ENCODE measurements around the gene PALMD. TPM values are rescaled to one million over a fixed set of nuclear protein-coding genes. Genes with fewer than 3 reads are reported as not detected.

The PALMD gene
- total and polyA plus RNA-seq, 2 of the 8 experiments (the other 6 are each of a cell fraction or from before 2014, with no cell fraction given) = not detected

DNA sequence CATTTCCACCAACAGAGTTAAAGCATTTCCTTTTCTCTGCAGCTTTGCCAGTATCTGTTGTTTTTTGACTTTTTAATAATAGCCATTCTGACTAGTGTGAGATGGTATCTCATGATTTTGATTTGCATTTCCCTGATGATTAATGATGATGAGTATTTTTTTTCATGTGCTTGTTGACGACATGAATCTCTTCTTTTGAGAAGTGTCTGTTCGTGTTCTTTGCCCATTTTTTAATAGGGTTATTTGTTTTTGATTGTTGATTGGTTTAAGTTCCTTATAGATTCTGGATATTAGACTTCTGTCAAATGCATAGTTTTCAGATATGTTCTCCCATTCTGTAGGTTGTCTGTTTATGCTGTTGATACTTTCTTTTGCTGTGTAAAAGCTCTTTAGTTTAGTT is 37.9 kb upstream of the PALMD start (continued):
- TF ChIP-seq CHD7 (IDR thresholded peaks at IDR 0.05; ENCODE audit: insufficient replicate concordance, low read length) = no peak
- TF ChIP-seq ATF2 (IDR thresholded peaks at IDR 0.05; ENCODE audit: low read length) = no peak
- TF ChIP-seq, protein P1, sequence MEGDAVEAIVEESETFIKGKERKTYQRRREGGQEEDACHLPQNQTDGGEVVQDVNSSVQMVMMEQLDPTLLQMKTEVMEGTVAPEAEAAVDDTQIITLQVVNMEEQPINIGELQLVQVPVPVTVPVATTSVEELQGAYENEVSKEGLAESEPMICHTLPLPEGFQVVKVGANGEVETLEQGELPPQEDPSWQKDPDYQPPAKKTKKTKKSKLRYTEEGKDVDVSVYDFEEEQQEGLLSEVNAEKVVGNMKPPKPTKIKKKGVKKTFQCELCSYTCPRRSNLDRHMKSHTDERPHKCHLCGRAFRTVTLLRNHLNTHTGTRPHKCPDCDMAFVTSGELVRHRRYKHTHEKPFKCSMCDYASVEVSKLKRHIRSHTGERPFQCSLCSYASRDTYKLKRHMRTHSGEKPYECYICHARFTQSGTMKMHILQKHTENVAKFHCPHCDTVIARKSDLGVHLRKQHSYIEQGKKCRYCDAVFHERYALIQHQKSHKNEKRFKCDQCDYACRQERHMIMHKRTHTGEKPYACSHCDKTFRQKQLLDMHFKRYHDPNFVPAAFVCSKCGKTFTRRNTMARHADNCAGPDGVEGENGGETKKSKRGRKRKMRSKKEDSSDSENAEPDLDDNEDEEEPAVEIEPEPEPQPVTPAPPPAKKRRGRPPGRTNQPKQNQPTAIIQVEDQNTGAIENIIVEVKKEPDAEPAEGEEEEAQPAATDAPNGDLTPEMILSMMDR (IDR thresholded peaks at IDR 0.05; ENCODE audit: control extremely low read depth in 1 of 3, insufficient read depth in 1 of 3, low read depth in 1 of 3, low read length in 3 of 3) = no peak
